Measurements from ENCODE around the gene ZNF616.
"Not testable (repeated sequence)": the region's sequence is repeated elsewhere in the genome, so short reads cannot be mapped to it uniquely, and the experiment has no call there.

Gene ZNF616

DNA sequence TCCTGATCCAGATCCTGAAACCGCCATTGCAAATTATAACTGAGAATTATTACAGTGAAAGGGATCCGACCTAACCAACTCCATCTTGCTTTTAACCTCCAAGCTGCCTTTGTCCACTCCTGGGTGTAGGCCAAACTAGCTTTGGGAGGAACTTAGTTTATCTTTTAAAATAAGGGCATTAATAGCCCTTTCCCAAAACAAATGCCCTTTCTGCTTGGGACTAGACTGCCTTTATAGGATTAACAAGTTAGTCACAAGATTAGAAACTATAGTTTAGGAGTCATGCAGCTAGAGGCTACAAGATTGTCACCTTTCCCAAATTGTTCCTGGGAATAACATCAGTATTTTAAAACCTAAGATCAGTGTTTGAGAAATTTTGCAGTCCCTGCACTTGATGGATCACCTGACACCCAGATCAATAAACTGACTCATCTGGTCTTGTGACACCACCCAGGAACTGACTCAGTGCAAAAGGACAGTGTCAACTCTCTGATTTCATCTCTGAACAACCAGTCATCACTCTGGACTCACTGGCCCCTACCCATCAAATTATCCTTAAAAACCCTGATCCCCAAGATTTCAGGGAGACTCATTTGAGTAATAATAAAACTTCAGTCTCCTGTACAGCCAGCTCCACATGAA is 40.1 kb downstream of the ZNF616 start:
- DNase-seq (ENCODE audit: extremely low spot score), result no peak
- POLR2A ChIA-PET, result no interaction called here
- TF ChIP-seq L3MBTL2 (conservative IDR thresholded peaks at IDR 0.05) (no peak), SUZ12 (IDR thresholded peaks at IDR 0.05) (no peak), NFRKB (IDR thresholded peaks at IDR 0.05) (no peak), SP1 (IDR thresholded peaks at IDR 0.05) (no peak), FOXA1 (IDR thresholded peaks at IDR 0.05) (no peak), FOXK2 (IDR thresholded peaks at IDR 0.05) (no peak), ARNT (IDR thresholded peaks at IDR 0.05) (no peak), ELF4 (IDR thresholded peaks at IDR 0.05) (no peak), ZNF384 (IDR thresholded peaks at IDR 0.05) (no peak), HDGF (IDR thresholded peaks at IDR 0.05; ENCODE audit: borderline replicate concordance) (no peak), LEF1 (IDR thresholded peaks at IDR 0.05; ENCODE audit: borderline replicate concordance) (no peak), BHLHE40 (IDR thresholded peaks at IDR 0.05; ENCODE audit: borderline replicate concordance) (no peak), TARDBP (IDR thresholded peaks at IDR 0.05) (no peak), CTBP1 (IDR thresholded peaks at IDR 0.05; ENCODE audit: borderline replicate concordance) (no peak)
- TF ChIP-seq, protein P1, sequence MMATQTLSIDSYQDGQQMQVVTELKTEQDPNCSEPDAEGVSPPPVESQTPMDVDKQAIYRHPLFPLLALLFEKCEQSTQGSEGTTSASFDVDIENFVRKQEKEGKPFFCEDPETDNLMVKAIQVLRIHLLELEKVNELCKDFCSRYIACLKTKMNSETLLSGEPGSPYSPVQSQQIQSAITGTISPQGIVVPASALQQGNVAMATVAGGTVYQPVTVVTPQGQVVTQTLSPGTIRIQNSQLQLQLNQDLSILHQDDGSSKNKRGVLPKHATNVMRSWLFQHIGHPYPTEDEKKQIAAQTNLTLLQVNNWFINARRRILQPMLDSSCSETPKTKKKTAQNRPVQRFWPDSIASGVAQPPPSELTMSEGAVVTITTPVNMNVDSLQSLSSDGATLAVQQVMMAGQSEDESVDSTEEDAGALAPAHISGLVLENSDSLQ (IDR thresholded peaks at IDR 0.05), result no peak
- CTCF ChIA-PET, result no interaction called here

DNA sequence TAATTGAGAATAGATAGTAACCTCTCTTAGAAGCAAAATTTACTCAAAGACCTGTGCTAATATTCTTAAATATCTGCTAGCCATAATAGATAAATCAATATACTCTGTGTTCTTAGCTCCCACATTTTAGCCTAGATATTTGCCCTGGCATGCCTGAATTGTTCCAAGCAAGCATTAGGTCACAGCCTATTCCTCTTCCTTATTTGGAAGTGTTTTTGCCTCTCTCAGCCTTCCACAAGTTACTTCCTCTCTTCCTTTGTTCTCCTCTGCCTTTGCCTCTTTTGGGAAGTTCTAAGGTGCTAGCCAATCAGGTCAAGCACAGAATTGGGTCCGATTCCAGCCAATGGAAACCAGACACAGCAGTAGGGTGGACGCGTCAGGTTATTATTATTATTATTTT is 43.3 kb downstream of the ZNF616 start:
- POLR2A ChIA-PET; DNase-seq (ENCODE audit: extremely low spot score); CTCF ChIA-PET: not testable (repeated sequence)

DNA sequence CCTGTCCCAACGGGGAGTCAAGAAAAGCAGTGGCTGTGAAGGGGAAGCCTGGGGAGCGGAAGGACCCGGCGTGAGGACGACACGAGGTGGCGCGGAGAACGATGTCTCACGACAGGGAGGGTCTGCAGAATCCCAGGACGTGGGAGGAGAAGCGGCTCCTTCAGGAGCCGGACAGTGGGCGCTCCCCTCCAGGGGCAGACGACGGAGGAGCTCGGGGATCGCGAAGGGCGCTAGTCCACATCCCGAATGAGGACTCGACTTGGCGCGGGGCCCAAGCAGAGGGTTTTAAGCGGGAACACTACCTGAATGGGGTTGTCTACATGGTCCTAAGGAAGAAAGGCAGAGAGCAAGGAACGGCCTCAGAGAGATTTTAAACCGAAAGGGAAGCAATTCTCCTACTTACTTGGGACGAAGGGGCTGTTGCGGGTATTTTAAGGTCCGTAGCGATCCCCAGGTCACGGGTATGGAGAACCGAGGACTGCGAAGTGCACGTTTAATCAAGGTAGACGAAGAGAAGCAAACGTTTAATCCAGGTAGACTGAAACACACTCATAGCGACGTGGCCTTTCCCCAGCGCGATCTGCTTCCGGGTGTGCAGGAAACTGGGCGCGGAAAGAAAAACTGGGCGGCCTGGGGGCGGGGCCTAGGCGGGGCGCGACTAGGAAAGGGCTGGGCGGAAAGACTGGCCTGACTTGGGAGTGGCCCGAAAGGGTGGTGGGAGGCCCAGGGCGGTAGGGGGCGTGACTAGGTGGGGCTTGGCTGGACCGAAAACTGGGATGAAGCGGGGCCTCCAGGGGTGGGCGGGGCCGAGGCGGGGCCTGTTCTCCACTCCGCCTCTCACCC is 44.3 kb downstream of the ZNF616 start, which contains the start of gene ZNF841:
ZNF841 (minus strand) TSS at position 594 of the 843 bp plus-strand sequence. CDS start 10,964 bp downstream, outside the sequence.
- ChIA-PET CTCF (no interaction called here), POLR2A (no interaction called here)
- peak; percentile 93 for DNase-seq (ENCODE audit: extremely low spot score)
- no peak for TF ChIP-seq HDGF (IDR thresholded peaks at IDR 0.05; ENCODE audit: borderline replicate concordance)
- TF ChIP-seq ARNT (IDR thresholded peaks at IDR 0.05), result no peak
- 0 out of 2 replicates have a peak, but pooled peaks have one; percentile 27 for TF ChIP-seq SP1 (IDR thresholded peaks at IDR 0.05)
- TF ChIP-seq L3MBTL2 (conservative IDR thresholded peaks at IDR 0.05), result peak; percentile 85
- peak; percentile 65 for TF ChIP-seq ELF4 (IDR thresholded peaks at IDR 0.05)

DNA sequence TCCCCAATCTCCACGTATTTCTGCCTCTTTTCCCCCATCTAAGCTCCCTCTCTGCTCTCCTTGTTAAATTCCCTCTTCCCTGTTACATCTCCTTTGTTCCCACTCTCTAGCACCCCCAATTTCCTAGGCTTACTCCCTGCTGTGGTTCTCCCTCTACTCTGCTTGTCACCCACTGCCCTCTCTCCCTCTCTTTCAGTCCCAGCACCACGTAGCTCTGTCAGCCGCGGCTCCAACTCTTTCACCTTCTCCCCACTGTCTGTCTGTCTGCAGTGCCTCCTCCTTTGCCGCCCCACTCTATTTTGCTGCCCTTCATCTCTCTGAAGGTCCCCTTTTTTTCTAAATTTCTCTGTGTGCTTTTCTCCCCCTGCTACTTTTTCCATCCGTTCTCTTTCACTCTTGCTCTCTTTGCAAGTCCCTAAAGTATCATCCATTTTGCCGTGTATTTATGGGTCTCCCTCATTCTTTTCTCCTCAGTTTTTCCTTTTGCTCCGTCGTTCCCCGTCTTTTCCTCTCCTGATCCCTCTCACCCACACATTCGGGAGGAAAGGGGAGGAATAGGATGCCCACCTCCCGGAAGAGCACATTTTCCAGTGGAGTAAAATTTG is 45.1 kb downstream of the ZNF616 start:
- DNase-seq (ENCODE audit: extremely low spot score), result no peak
- POLR2A ChIA-PET, result no interaction called here
- TF ChIP-seq FOXK2 (IDR thresholded peaks at IDR 0.05) (no peak), FOXA1 (IDR thresholded peaks at IDR 0.05) (no peak)
- CTCF ChIA-PET, result no interaction called here

DNA sequence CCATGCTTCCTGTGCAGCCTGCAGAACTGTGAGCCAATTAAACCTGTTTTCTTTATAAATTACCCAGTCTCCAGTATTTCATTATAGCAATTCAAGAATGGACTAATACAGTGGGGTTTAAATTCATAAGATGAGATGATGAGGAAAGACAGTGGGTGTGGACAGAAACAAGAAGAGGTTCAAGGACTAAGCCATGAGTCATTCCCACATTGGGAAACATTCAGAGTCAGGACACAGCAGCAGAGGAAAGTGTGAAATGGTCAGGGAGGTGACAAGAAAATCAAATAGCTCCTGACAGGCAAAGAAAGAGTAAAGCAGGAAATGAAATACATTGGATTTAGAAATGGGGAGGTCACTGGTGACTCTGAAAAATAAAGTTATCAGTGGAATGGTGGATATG is 53.3 kb downstream of the ZNF616 start:
- CTCF ChIA-PET, result no interaction called here
- POLR2A ChIA-PET, result no interaction called here
- no peak for DNase-seq (ENCODE audit: extremely low spot score)
- TF ChIP-seq L3MBTL2 (conservative IDR thresholded peaks at IDR 0.05), result no peak
- TF ChIP-seq ZNF384 (IDR thresholded peaks at IDR 0.05), result no peak
- no peak for TF ChIP-seq TARDBP (IDR thresholded peaks at IDR 0.05)
- no peak for TF ChIP-seq HDGF (IDR thresholded peaks at IDR 0.05; ENCODE audit: borderline replicate concordance)
- no peak for TF ChIP-seq SUZ12 (IDR thresholded peaks at IDR 0.05)
- TF ChIP-seq NFRKB (IDR thresholded peaks at IDR 0.05), result no peak
- TF ChIP-seq CTBP1 (IDR thresholded peaks at IDR 0.05; ENCODE audit: borderline replicate concordance), result no peak
- no peak for TF ChIP-seq LEF1 (IDR thresholded peaks at IDR 0.05; ENCODE audit: borderline replicate concordance)

DNA sequence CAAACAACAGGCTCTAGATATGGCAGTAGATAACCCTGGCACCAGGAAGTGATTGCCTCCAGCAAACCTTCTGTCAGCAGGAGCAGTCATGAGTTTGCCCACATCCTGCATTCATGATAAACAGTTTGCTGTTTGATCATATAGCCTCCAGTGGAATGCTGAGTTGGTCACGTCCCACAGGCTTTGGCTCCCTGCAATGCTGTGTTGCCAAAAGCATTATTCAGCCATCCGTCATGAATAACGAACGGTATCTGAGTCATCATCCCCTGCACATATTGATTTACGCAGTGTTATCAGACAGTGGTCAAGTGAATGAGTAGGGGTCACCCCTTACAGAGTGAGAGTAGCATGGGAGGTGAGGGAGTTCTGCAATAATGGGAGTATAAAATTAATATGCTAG is 69.2 kb downstream of the ZNF616 start:
- CTCF ChIA-PET, result no interaction called here
- DNase-seq (ENCODE audit: extremely low spot score), result no peak
- TF ChIP-seq HDGF (IDR thresholded peaks at IDR 0.05; ENCODE audit: borderline replicate concordance) (no peak), NFRKB (IDR thresholded peaks at IDR 0.05) (no peak), SUZ12 (IDR thresholded peaks at IDR 0.05) (no peak), CTBP1 (IDR thresholded peaks at IDR 0.05; ENCODE audit: borderline replicate concordance) (no peak), SP1 (IDR thresholded peaks at IDR 0.05) (no peak), FOXA1 (IDR thresholded peaks at IDR 0.05) (no peak), FOXM1 (IDR thresholded peaks at IDR 0.05; ENCODE audit: borderline replicate concordance) (no peak), TARDBP (IDR thresholded peaks at IDR 0.05) (no peak), BHLHE40 (IDR thresholded peaks at IDR 0.05; ENCODE audit: borderline replicate concordance) (no peak), ELF4 (IDR thresholded peaks at IDR 0.05) (no peak), LEF1 (IDR thresholded peaks at IDR 0.05; ENCODE audit: borderline replicate concordance) (no peak), FOXK2 (IDR thresholded peaks at IDR 0.05) (no peak), ZNF384 (IDR thresholded peaks at IDR 0.05) (no peak), L3MBTL2 (conservative IDR thresholded peaks at IDR 0.05) (no peak), ARNT (IDR thresholded peaks at IDR 0.05) (no peak)
- TF ChIP-seq, protein P1 (IDR thresholded peaks at IDR 0.05), result no peak
- POLR2A ChIA-PET, result no interaction called here

DNA sequence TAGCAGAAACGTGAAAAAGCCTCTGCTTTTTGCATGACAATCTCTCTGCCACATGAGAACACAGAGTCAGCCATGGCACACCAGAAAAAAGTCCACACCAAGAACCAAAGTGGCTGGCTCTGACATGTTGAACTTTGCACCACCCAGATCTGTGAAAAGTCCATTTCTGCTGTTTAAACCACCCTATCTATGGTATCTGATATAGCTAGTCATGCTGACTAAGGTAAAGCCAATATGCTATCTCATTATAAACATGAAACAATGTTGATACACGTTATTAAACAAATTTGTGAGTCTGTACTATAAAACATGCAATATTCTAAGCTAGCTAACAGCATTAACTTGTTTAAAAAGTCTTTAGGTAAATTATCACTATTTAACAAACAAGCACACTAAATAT is 70.1 kb downstream of the ZNF616 start:
- DNase-seq (ENCODE audit: extremely low spot score), result no peak
- no peak for TF ChIP-seq TARDBP (IDR thresholded peaks at IDR 0.05)
- TF ChIP-seq HDGF (IDR thresholded peaks at IDR 0.05; ENCODE audit: borderline replicate concordance), result no peak
- no peak for TF ChIP-seq FOXK2 (IDR thresholded peaks at IDR 0.05)
- no peak for TF ChIP-seq ARNT (IDR thresholded peaks at IDR 0.05)
- no peak for TF ChIP-seq L3MBTL2 (conservative IDR thresholded peaks at IDR 0.05)
- TF ChIP-seq, protein P1 (IDR thresholded peaks at IDR 0.05), result no peak
- TF ChIP-seq BHLHE40 (IDR thresholded peaks at IDR 0.05; ENCODE audit: borderline replicate concordance), result no peak
- ChIA-PET CTCF (no interaction called here), POLR2A (no interaction called here)

Data from HEK293T (cell line).